ENCODE results near the gene ANKS1B. TPM values are rescaled to one million over a fixed set of nuclear protein-coding genes. Genes with fewer than 3 reads are reported as not detected.

Gene ANKS1B
- total RNA-seq, 1 donor from 2014 or later, result 5.6 TPM

DNA sequence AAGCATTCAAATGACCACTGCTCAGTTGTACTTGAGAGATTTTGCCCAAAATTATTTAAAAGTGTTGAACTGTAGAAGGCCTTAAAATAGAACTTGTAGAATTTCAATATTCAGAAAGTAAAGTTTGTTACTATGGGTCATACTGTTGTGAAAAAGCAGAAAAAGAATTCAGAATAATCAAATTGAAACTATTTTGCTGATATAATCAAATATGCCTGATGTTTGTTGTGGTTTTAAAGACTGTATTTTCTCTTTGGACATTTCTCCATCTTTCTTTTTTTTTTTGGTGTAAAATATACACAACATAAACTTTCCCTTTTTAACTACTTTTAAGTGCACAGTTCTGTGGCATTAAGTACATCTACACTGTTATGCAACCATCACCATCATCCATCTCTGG lies 964.9 kb downstream of the ANKS1B start:
- TF ChIP-seq, protein P1, sequence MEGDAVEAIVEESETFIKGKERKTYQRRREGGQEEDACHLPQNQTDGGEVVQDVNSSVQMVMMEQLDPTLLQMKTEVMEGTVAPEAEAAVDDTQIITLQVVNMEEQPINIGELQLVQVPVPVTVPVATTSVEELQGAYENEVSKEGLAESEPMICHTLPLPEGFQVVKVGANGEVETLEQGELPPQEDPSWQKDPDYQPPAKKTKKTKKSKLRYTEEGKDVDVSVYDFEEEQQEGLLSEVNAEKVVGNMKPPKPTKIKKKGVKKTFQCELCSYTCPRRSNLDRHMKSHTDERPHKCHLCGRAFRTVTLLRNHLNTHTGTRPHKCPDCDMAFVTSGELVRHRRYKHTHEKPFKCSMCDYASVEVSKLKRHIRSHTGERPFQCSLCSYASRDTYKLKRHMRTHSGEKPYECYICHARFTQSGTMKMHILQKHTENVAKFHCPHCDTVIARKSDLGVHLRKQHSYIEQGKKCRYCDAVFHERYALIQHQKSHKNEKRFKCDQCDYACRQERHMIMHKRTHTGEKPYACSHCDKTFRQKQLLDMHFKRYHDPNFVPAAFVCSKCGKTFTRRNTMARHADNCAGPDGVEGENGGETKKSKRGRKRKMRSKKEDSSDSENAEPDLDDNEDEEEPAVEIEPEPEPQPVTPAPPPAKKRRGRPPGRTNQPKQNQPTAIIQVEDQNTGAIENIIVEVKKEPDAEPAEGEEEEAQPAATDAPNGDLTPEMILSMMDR (conservative IDR thresholded peaks at IDR 0.05), result no peak
- no peak for DNase-seq (ENCODE audit: low read depth, low spot score)
- peaks cover 4% of the 10 kb centered on the region for H3K4me1 Mint-ChIP-seq
- H3K36me3 Mint-ChIP-seq (ENCODE audit: low read depth), result peaks cover 3% of the 10 kb centered on the region
- no peak overlapping the region for H3K27ac Mint-ChIP-seq (ENCODE audit: unreplicated experiment)
- H3K4me3 Mint-ChIP-seq, result no peak overlapping the region
- H3K27me3 Mint-ChIP-seq (ENCODE audit: low read depth), result no peaks in the 10 kb centered on the region
- peaks cover 2% of the 10 kb centered on the region for H3K9me3 Mint-ChIP-seq

DNA sequence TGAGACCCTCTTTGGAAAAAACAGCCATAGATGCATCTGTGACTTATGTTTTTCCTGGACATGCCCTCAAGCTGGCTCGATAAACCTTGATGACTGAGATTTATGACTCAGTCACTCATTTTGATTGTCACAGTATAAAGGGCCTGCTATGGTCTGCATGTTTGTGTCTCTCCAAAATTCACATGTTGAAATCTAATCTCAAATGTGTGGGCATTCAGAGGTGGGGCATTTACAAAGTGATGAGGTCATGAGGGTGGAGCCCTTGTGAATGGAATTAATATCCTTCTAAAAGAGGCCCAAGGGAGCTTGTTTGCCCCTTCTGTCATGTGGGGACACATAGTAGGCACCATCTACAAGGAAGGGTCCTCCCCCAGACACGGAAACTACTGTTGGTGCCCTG lies 966.8 kb downstream of the ANKS1B start:
- no peak for DNase-seq (ENCODE audit: low read depth, low spot score)
- Mint-ChIP-seq H3K9me3 (peaks cover 5% of the 10 kb centered on the region), H3K27ac (ENCODE audit: unreplicated experiment) (no peak overlapping the region), H3K36me3 (ENCODE audit: low read depth) (peaks cover 8% of the 10 kb centered on the region), H3K27me3 (ENCODE audit: low read depth) (no peaks in the 10 kb centered on the region), H3K4me1 (no peaks in the 10 kb centered on the region), H3K4me3 (no peak overlapping the region)
- TF ChIP-seq, protein P1 (conservative IDR thresholded peaks at IDR 0.05), result no peak

DNA sequence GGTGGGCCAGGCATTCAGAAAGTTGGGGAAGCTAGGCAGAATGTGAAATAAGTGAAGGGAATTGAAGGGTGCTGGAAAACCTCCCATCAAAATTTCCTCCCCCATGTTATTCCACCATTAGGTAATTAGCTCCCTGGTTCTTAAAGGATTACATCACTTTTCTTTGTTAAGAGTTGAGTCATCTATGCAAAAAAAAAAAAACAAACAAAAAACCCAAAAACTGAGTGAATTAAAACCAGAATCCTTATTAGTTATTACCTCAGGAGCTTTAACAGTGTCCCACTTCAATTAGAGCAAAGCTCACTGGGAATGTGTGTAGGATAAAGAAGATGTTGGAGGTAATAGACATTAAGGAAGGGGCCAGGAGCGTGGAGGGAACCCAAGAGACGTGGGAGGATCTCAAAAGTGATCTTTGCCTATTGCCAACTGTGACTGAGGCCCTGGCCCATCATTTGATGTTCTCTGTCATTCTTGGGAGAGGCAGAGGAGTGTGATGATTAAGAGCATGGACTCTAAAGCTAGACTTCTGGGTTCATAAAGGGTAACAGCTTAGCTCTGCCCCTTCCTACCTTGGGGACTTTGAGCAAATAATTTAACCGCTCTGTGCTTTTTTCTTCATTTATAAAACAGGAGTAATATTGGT lies 975.0 kb downstream of the ANKS1B start:
- peaks cover 5% of the 10 kb centered on the region for H3K36me3 Mint-ChIP-seq (ENCODE audit: low read depth)
- no peak for DNase-seq (ENCODE audit: low read depth, low spot score)
- no peak overlapping the region for H3K27ac Mint-ChIP-seq (ENCODE audit: unreplicated experiment)
- H3K4me3 Mint-ChIP-seq, result no peak overlapping the region
- TF ChIP-seq, protein P1 (conservative IDR thresholded peaks at IDR 0.05), result no peak
- H3K27me3 Mint-ChIP-seq (ENCODE audit: low read depth), result no peaks in the 10 kb centered on the region
- H3K4me1 Mint-ChIP-seq, result no peaks in the 10 kb centered on the region
- peaks cover 3% of the 10 kb centered on the region for H3K9me3 Mint-ChIP-seq

DNA sequence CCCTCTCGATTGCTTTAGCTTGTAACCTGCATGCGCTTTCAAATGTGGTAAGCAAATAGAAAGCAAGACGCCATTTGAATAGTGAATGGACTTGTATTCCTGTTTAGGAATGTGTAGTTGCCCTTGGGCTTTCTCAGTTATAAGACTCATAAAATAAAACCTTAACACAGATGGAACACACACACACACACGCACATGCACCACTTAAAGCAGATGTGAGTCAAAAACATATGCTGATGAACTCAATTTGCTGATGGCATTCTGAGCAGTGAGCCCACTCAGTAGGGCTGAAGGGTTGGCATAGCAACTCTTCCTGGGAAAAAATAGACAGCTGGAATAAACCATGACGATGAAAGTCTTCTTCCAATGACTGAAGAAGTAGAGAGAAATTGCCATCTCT lies 979.1 kb downstream of the ANKS1B start:
- H3K4me3 Mint-ChIP-seq, result no peak overlapping the region
- H3K27me3 Mint-ChIP-seq (ENCODE audit: low read depth), result no peaks in the 10 kb centered on the region
- H3K4me1 Mint-ChIP-seq, result no peaks in the 10 kb centered on the region
- H3K27ac Mint-ChIP-seq (ENCODE audit: unreplicated experiment), result no peak overlapping the region
- no peaks in the 10 kb centered on the region for H3K9me3 Mint-ChIP-seq
- TF ChIP-seq, protein P1 (conservative IDR thresholded peaks at IDR 0.05), result no peak
- no peak for DNase-seq (ENCODE audit: low read depth, low spot score)
- H3K36me3 Mint-ChIP-seq (ENCODE audit: low read depth), result no peaks in the 10 kb centered on the region

DNA sequence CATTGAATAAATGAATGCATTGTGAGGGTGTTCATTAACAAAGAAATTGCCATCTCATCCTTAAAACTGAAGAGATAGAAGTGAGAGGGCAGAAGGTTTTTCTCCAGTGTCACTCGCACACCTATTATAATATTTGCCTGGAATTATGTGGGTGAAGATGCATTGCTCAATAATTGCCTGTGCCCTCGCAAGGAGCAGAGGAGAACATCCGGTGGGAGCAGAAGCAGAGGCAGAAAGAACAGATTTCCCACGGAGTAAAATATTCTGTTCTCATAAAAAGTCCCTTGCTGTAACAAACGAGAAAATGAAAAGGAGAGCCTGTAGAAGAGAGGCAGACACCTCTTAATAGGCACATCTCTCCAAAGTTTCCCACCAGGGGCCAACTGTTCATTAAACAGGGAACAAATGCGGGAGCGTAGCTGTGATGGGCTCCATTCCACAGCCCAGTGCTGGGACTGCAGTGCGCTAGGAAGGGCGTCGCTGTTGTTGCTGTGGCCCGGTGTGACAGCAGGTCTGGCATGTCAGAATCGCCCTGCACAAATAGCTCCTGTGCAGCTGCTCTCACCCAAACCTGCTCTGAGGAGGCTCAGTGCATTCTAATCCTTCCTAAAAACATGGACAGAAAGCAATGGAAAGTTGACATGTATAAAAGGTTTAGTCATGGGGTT lies 979.8 kb downstream of the ANKS1B start:
- Mint-ChIP-seq H3K4me3 (no peak overlapping the region), H3K4me1 (no peaks in the 10 kb centered on the region), H3K9me3 (no peaks in the 10 kb centered on the region), H3K27ac (ENCODE audit: unreplicated experiment) (no peak overlapping the region), H3K36me3 (ENCODE audit: low read depth) (no peaks in the 10 kb centered on the region), H3K27me3 (ENCODE audit: low read depth) (no peaks in the 10 kb centered on the region)
- TF ChIP-seq, protein P1 (conservative IDR thresholded peaks at IDR 0.05), result no peak
- DNase-seq (ENCODE audit: low read depth, low spot score), result no peak
